ENCODE data around the gene INPP5A. TPM values are rescaled to one million over a fixed set of nuclear protein-coding genes. Genes with fewer than 3 reads are reported as not detected.

INPP5A gene
- total RNA-seq, 2 experiments from 2014 or later = 9.1 to 9.9 TPM

DNA sequence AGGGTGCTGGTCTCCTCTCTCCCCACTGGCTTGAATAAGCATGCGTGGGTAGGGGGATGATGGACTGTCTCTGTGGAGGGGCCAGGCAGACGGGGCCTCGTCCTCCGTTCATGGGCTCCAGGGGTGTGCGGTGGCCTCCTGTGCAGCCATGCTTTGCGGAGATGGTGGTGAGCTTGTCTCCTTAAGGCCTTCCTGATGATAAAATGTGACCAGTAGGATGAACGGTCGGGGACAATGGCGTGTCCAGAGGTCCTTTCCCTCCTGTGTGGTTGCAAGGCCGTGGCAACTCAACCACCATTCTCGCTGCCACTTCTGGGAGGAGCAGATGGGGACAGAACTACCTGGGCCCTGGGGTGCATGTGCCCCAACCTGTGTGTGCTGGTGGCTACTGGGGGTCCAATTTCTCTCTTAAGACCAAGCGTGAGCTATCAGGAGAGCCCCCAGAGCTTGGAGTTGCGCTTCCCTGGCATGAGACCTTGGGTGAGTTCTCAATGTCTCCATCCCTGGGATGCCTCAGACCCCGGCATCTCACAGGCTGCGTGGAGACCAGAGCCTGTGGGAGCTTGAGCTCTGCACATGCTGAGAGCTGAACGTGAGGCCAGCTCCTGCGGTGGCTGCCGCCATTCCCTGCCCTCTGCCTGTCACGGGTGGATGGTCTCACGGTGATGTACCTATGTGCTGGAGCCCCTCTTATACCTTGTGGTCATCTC lies 112.2 kb downstream of the INPP5A start:
- Mint-ChIP-seq H3K27me3 (no peaks in the 10 kb centered on the region), H3K36me3 (ENCODE audit: low read depth) (no peaks in the 10 kb centered on the region), H3K9me3 (no peaks in the 10 kb centered on the region), H3K4me1 (peaks cover 2% of the 10 kb centered on the region), H3K4me3 (no peak overlapping the region), H3K27ac (no peak overlapping the region)
- CTCF ChIA-PET = no interaction called here
- DNase-seq = no peak
- POLR2A ChIA-PET = no interaction called here

DNA sequence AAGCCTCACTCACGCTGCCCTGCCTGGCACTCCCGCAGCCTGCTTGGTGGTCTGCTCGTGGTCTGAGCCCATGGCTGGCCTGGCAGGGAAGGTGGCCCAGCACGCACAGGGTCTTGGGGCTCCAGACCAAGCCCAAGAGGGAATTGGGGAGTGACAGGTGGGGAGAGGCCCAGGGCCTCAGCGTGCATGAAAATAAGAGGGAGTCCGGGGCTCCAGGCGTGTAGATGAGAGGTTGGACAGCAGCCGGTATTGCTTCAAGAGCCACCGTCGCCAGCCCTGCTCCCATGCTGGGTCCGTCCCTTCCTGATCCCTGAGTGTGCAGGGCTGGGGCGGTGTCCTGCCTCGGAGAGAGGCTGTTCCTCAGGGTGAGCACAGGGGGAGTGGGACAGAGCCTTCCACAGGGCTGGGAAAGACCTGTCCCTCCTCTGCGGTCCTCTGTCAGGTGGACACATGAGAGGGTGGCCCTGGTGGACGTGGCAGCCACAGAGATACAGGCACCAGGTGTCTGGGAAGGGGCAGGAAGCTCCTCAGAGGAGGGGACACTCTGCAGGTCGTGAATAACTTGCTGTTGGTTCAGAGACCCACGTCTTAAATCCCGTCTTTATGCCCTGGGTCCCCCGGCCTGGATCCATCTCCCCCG lies 113.1 kb downstream of the INPP5A start:
- H3K4me3 Mint-ChIP-seq = no peak overlapping the region
- no peaks in the 10 kb centered on the region for H3K27me3 Mint-ChIP-seq
- POLR2A ChIA-PET = no interaction called here
- peaks cover 2% of the 10 kb centered on the region for H3K4me1 Mint-ChIP-seq
- no peak overlapping the region for H3K27ac Mint-ChIP-seq
- no peaks in the 10 kb centered on the region for H3K9me3 Mint-ChIP-seq
- CTCF ChIA-PET = no interaction called here
- H3K36me3 Mint-ChIP-seq (ENCODE audit: low read depth) = no peaks in the 10 kb centered on the region
- DNase-seq = no peak

GRCh38 chr10:132651511-132652029 lies 114.0 kb downstream of the INPP5A start:
- ChIA-PET CTCF (no interaction called here), POLR2A (no interaction called here)
- Mint-ChIP-seq H3K27ac (no peak overlapping the region), H3K4me1 (peaks cover 2% of the 10 kb centered on the region), H3K36me3 (ENCODE audit: low read depth) (no peaks in the 10 kb centered on the region), H3K27me3 (no peaks in the 10 kb centered on the region), H3K4me3 (no peak overlapping the region), H3K9me3 (no peaks in the 10 kb centered on the region)
- DNase-seq = no peak

DNA sequence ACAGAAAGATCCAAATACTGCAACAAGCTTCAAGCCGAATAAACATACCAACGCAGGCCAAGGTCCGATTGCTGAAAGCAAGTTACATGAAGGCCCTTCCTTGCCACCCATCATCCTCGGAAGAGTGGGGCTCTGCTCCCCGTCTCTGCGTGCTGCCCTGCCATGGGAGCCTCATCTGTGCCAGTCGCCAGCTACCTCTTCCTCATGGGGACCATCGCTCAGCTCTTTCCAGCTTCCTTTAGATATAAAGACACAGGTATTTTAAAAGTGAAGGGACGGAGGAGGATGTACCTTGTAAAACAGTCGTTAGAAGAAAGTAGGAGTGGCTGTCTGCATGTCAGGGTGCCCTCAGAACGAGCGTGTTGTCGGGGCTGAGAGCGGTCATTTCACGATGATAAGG lies 114.9 kb downstream of the INPP5A start:
- no peaks in the 10 kb centered on the region for H3K27me3 Mint-ChIP-seq
- ChIA-PET CTCF (no interaction called here), POLR2A (no interaction called here)
- DNase-seq = no peak
- H3K4me1 Mint-ChIP-seq = peaks cover 2% of the 10 kb centered on the region
- H3K36me3 Mint-ChIP-seq (ENCODE audit: low read depth) = no peaks in the 10 kb centered on the region
- H3K27ac Mint-ChIP-seq = no peak overlapping the region
- no peaks in the 10 kb centered on the region for H3K9me3 Mint-ChIP-seq
- H3K4me3 Mint-ChIP-seq = no peak overlapping the region

DNA sequence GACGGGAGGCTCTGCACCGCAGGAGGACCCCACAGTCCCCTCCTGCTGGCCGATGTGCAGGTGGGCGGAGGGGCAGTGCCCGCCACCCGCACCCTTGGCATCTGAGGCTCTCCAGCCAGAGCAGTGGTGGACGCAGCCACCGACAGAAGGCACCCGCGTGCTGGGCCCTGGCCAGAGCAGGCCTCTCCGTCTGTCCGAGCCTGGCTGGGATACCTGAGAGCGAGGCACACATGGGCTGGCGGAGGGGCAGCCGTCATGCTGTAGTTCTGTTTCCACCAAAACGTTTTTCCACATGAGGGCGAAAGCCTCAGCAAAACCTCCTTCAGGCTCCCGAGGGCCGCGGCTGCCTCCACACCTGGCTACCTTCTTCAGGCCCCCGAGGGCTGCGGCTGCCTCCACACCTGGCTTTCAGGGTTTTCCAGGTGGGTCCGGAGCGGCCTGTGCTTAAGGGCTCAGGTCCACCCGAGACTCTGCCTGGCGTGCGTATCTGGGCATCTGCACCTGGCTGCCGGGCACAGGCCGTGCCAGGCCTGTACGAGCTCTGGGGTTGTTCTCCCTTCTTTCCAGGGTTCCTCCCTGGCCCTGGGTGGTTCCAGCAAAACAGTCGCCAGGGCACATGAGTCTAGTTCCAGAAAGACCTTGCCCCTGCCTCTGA lies 115.5 kb downstream of the INPP5A start:
- Mint-ChIP-seq H3K4me3 (no peak overlapping the region), H3K27ac (no peak overlapping the region), H3K27me3 (no peaks in the 10 kb centered on the region), H3K9me3 (no peaks in the 10 kb centered on the region), H3K36me3 (ENCODE audit: low read depth) (no peaks in the 10 kb centered on the region), H3K4me1 (peaks cover 2% of the 10 kb centered on the region)
- DNase-seq = no peak
- ChIA-PET CTCF (interaction anchor here (1.3 to 1.5 kb wide), 2 partner anchors 11 to 44 kb away, joined by 5 read pairs; no protein-coding TSS in a partner anchor), POLR2A (no interaction called here)

GRCh38 chr10:132653721-132654120 lies 116.1 kb downstream of the INPP5A start:
- ChIA-PET CTCF (interaction anchor here (1.3 to 1.5 kb wide), 2 partner anchors 10 to 43 kb away, joined by 5 read pairs; no protein-coding TSS in a partner anchor), POLR2A (no interaction called here)
- Mint-ChIP-seq H3K4me3 (no peak overlapping the region), H3K9me3 (no peaks in the 10 kb centered on the region), H3K27ac (no peak overlapping the region), H3K27me3 (no peaks in the 10 kb centered on the region), H3K36me3 (ENCODE audit: low read depth) (no peaks in the 10 kb centered on the region), H3K4me1 (peaks cover 2% of the 10 kb centered on the region)
- DNase-seq = no peak

DNA sequence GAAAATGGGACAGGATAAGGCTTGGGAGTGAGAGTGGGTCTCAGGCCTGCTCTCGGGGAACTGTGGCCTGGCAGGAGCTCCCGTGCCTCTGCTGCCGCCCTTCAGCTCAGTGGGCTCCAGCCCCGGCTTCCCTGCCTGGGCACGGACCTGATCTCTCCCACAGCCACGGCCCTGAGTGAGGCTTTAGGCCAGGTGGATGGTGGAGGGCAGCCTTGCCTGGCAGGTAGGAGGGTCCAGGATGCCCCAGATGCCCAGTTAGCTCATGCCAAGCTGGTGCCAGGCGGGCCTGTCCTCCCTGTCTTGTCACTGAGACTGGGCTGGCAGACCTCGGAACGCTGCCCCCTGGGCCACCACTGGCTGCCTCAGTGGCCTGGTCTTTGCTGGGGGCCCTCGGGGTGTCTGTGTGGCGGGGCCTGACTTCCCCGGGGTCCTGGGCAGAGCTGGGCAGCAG lies 116.6 kb downstream of the INPP5A start:
- Mint-ChIP-seq H3K27me3 (no peaks in the 10 kb centered on the region), H3K4me1 (peaks cover 2% of the 10 kb centered on the region), H3K4me3 (no peak overlapping the region), H3K27ac (no peak overlapping the region), H3K9me3 (no peaks in the 10 kb centered on the region), H3K36me3 (ENCODE audit: low read depth) (no peaks in the 10 kb centered on the region)
- ChIA-PET CTCF (interaction anchor here (0.8 to 1.5 kb wide), 5 partner anchors 10 to 179 kb away, joined by 3 to 5 read pairs (median 4); no protein-coding TSS in a partner anchor), POLR2A (no interaction called here)
- no peak for DNase-seq

DNA sequence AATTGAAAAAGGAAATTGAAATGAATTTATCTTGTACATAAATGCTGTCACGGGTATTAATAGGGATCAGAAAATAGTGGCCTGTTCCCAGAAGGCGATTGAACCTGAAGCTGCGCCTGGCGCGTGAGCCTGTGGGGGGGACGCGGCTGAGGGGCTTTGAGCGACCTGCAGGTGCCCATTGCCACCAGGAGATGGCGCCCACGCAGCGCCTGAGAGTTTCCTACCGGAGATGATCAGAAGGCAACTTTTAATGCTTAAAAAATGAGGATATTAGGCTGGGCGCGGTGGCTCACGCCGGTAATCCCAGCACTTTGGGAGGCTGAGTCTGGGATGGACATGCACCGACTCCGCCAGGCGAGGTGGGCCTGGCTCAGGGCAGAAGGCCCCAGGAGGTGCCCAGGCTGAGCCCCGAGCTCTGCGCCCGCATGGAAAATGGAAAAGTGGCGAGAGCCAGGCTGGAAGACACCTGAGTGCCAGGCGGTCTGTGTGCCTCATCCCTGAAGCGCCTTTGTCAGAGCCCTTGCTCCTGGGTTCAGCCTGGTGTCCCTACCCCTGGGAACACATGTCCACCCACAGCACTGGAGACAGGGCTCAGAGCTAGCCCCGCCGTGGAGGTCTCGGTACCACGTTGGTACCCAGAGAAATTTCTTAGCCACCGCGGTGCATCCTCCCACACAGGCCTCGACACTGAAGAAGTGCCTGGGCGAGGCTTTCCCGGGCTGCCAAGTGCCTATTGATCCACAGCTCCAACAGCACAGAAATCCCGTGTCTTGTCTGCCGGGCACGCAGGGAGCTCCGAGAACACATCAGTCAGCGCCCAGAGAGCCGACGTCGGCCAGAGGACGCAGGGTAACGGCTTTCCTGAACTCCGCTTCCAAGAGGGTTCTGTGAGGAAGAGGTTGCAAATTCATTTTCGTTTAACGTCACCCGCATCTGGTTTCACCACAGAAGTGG lies 117.4 kb downstream of the INPP5A start:
- peak; percentile 53 for DNase-seq
- Mint-ChIP-seq H3K36me3 (ENCODE audit: low read depth) (no peaks in the 10 kb centered on the region), H3K4me3 (no peak overlapping the region), H3K4me1 (peaks cover 2% of the 10 kb centered on the region), H3K27me3 (no peaks in the 10 kb centered on the region), H3K27ac (no peak overlapping the region), H3K9me3 (no peaks in the 10 kb centered on the region)
- CTCF ChIA-PET = interaction anchor here (0.8 to 1.5 kb wide), 7 partner anchors 9 to 180 kb away, joined by 3 to 6 read pairs (median 4); no protein-coding TSS in a partner anchor
- POLR2A ChIA-PET = no interaction called here

DNA sequence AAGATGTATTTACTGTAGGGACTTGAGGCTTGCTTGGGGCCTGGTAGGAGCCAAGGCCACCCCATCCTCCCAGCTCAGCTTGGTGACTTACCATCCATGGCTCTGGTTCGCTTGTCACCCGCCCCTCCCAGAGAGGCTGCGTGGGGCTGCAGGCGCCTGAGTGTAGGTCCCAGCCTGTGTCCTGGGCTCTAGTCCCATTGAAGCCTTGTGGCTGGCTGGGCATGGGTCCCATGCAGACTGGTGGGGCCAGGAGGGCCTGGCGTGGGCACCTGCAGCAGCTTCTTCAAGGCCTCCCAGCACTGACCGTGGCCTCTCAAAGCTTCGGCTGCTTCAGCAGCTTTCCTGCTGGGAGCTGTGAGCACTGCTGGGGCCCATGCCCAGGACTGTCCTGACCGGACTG lies 118.1 kb downstream of the INPP5A start:
- no peak for DNase-seq
- no peak overlapping the region for H3K4me3 Mint-ChIP-seq
- no peak overlapping the region for H3K27ac Mint-ChIP-seq
- H3K9me3 Mint-ChIP-seq = no peaks in the 10 kb centered on the region
- peaks cover 2% of the 10 kb centered on the region for H3K4me1 Mint-ChIP-seq
- H3K27me3 Mint-ChIP-seq = no peaks in the 10 kb centered on the region
- CTCF ChIA-PET = interaction anchor here (1.2 to 1.5 kb wide), 4 partner anchors 8 to 21 kb away, joined by 3 to 6 read pairs (median 4); no protein-coding TSS in a partner anchor
- H3K36me3 Mint-ChIP-seq (ENCODE audit: low read depth) = no peaks in the 10 kb centered on the region
- POLR2A ChIA-PET = no interaction called here

DNA sequence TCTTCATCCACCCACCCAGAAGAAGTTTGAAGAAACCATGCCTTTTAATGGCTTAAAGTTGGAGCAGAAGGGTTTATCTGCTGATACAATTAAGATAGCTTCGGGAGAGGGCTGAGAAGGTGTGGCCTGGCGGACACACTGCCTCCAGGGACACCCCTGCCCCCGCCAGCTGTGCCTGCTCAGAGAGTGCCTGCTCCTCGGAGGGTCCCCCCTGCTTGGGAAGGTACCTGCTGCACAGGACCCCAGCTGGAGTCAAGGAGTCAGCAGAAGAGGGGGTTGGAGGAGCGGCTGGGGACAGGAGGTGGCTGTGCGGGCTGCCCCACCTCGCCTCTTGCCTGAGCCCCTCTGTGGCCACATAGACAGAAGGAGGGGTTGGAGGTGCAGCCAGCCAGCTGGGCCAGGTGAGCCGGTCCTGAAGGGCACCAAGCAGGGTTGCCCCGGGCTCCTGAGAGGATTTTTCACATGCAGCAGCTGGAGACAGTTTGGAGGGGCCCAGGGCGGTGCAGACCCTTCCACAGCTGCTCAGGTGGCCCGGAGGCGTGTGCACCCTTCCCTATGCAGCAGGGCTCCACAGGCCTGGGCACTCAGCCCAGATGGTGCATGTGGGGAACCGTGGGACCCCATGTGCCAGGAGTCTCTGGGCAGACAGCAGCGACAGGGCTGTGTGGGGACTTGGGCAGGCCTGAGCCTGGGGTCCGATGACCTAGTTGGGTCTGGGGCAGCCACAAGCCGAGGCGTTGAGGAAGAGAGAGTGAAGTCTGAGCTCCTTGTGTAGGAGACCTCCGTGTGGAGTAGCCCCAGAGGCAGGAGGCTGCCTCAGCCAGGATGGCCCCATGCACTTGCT lies 118.9 kb downstream of the INPP5A start:
- no peak for DNase-seq
- no peaks in the 10 kb centered on the region for H3K36me3 Mint-ChIP-seq (ENCODE audit: low read depth)
- H3K4me1 Mint-ChIP-seq = peaks cover 2% of the 10 kb centered on the region
- H3K9me3 Mint-ChIP-seq = no peaks in the 10 kb centered on the region
- H3K4me3 Mint-ChIP-seq = no peak overlapping the region
- CTCF ChIA-PET = interaction anchor here (1.2 to 1.5 kb wide), 3 partner anchors 7 to 17 kb away, joined by 3 to 6 read pairs (median 5); no protein-coding TSS in a partner anchor
- POLR2A ChIA-PET = no interaction called here
- H3K27me3 Mint-ChIP-seq = no peaks in the 10 kb centered on the region
- H3K27ac Mint-ChIP-seq = no peak overlapping the region

GRCh38 chr10:132657127-132657706 lies 119.6 kb downstream of the INPP5A start:
- H3K36me3 Mint-ChIP-seq (ENCODE audit: low read depth) = no peaks in the 10 kb centered on the region
- H3K4me1 Mint-ChIP-seq = peaks cover 2% of the 10 kb centered on the region
- H3K4me3 Mint-ChIP-seq = no peak overlapping the region
- DNase-seq = no peak
- no peak overlapping the region for H3K27ac Mint-ChIP-seq
- CTCF ChIA-PET = no interaction called here
- H3K27me3 Mint-ChIP-seq = no peaks in the 10 kb centered on the region
- POLR2A ChIA-PET = no interaction called here
- no peaks in the 10 kb centered on the region for H3K9me3 Mint-ChIP-seq

Measured in activated CD4-positive, alpha-beta T cell treated with anti-CD3 and anti-CD28 coated beads, Interleukin-2, amount 10 ng/mL, durations not matched to agents 7 days and 5 days (primary cell).